Measurements from ENCODE around the gene TPPP. TPM values are rescaled to one million over a fixed set of nuclear protein-coding genes. Genes with fewer than 3 reads are reported as not detected.
"Not testable (repeated sequence)": the region's sequence is repeated elsewhere in the genome, so short reads cannot be mapped to it uniquely, and the experiment has no call there.

The TPPP gene
- polyA plus RNA-seq, 3 donors = 3.5 to 6.4 (median 4.2) TPM

DNA sequence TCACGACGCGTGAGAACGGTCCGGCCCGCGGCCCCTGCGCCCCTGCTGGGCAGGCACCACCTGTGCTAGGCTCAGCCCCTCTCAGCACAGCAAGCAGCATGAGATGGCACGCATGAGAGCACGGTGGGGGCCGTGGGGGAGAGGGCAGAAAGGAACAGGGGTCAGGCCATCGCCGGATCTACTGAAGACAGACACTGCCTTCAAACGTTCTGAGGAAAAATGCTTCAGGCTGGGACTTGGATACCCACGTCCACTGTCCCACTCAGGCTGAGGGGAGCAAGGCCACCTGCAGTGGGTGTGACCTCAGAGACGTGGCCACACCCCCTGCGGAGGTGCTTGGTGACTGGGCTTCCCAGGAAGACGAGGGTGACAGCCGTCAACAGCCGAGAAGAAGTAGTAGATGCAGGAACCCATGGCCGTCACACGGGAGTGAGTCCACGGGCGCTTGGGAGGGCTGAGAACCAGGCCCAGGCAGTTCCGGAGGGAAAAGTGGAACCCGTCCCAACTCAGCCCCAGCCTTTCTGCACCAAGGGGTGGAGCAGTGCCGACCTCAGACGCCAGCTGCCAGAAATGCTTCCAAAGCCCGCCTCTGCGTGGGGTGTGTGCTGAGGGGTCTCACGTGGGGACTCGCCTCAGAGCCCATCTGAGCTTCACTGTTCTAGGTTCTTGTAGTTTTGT, 12.9 kb downstream of the TPPP start:
- DNase-seq = not testable (repeated sequence)

DNA sequence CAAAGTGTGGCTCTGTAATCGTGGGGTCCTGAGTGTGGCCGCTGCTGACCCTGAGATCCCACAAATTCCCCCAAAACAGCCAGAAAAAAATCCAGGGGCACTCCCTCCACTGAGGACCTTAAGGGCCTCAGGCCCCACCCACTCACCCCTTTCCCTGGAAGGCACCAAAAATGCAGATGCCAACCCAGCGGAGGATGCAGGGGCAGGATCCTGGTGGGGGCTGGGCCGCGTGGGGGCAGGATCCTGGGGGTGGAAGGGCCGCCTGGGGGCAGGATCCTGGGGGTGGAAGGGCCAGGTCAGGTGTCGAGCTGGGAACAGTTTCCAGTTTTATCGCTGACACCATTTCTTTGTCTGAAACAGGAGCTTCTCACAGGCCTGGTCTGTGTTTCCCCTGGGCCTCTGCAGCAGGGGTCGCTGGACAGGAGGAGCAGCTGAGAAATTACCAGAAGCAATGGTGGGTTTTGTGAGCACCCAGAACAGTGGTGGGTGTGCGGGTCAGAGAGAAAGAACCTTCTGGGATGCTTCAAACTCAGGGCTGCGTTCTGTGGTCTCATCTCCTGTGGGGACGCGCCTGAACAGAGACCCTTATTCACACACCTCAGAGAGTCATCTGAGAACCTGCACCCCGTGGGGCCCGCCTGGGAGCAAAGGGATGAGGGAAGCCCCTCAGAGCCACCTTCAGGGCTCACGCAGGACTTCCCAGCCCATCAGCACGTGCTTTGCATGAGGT, 13.8 kb downstream of the TPPP start:
- DNase-seq = not testable (repeated sequence)

DNA sequence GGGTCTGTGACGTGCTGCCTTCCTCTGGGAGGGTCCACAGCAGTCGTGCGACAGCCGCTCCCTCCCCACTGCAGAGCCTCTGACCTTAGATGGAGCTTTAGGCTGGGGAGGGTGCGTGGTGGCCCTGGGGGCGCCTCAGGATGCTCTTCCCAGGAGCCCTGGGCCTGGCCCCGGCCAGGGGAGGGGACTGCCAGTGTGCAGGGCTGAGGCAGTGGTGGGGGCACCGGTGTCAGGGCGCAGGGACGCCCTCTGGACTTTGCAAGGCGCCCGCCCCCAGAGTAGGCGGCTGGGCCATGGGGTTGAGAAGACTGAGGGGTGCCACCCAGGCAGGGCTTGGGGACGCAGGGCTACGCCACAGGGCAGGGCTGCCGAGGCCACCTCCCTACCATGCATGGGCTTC, 14.6 kb downstream of the TPPP start:
- DNase-seq = not testable (repeated sequence)

DNA sequence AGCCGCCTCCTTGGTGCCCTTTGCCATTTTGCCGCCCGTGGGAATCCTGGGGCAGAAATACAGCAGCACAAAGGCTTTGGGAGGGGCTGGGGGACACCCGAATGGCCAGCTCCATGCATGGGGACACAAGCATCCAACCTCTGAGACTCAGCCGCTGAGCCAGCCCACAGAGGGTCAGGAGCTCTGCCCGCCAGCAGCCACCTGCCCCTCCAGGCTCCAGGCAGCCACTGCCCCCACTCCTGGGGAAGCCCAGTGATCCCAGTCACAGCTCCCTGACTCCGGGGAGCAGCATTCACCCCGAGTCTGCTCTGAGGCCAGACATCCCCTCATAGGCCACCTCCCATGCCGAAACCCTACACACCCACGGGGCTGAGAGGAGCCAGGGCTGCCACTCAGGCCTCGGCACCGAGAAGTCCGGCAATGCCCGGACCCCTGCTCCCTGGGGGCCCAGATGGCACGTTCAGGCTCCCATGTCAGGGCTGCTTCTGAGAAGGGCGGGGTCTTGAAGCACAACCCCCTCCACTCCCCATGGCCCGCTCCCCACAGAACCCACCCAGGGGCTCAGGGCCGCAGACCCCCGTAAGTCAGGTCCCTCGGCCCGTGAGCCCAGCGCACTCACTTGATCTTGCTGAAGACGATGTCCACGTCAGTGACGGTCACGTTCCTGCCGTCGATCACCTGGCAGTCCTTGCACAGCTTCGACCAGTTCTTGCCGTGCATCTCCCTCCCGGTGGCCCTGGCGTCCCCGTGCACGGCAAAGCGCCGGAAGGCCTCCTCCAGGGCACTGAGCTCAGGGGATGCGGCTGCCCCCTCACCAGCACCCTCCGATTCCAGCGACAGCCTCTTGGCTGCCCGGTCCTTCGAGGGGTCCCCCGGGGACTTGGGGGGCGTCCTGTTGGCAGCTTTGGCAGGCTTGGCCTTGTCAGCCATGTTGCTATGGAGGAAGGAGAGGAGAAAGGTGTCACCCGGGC, 15.7 kb downstream of the TPPP start:
- no peak for DNase-seq

DNA sequence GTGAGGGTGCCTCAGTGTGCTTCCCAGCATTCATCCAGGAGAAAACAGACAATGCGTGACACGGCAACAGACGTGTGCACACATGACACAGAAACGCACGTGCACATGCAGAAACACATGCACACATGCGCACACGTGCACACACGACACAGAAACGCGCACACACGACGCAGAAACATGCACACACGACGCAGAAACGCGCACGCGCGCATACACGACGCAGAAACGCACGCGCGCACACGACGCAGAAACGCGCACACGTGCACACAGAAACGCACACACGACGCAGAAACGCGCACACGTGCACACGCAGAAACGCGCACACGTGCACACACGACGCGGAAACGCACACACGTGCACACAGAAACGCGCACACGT, 16.5 kb downstream of the TPPP start:
- DNase-seq = no peak

DNA sequence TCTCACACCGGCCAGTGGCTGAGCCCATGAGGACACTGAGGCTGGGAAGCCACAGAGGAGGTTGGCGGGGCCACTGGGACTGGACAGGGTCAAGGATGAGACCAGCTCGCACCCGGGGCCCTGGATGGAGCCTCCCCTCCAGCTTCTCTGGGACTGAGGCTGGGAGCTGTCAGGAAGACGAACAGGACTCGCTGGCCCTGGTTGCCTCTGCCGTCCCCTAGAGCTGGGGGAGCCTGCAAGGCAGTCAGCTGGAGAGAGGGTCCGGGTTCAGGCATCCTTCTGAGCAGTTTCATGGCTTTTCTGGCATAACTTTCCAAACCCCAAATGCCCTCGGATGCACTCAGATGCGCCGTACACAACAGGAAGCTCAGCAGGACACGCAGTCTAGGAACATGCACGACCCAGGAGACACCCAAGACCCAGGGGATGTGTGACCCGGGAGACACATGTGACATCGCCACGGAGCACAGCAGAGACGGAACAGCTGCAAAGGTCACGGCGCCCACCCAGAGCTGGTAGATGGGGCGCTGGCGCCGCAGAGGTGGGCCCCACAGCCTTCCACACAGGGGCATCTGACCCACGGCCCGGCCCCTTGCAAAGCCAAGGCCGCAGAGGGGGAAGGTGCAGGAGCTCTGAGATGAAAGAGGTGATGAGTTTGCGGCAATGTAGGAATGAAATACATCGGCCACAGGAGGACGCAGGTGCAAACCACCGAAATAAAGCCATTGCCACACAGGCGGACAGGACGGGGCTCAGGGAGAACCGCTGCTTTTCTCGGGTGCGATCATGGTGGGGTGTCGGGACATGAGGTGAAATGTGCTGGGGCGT, 17.1 kb downstream of the TPPP start:
- DNase-seq = no peak

DNA sequence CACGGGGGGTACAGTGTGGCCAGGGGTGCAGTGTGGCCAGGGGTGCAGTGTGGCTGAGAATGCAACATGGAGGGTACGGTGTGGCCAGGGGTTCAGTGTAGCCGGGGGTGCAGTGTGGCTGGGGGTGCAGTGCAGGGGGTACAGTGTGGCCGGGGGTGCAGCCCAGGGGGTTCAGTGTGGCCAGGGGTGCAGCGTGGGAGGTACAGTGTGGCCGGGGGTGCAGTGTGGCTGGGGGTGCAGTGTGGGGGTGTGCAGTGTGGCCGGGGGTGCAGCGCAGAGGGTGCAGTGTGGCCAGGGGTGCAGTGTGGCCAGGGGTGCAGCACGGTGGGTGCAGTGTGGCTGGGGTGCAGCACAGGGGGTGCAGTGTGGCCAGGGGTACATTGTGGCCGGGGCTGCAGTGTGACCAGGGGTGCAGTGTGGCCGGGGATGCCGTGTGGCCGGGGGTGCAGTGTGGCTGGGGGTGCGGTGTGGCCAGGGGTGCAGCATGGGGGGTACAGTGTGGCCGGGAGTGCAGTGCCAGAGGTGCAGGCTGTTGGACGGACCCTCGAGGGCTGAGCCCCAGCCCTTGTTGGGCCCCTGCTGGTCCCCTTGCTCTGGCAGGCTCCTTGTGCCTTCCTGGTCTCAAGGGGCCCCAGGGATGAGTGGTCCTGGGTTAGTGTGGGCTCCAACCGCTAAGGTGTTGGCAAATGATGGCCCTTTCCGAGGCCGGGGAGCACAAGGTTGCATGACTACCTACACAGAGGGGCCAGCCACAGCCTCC, 17.9 kb downstream of the TPPP start:
- no peak for DNase-seq

DNA sequence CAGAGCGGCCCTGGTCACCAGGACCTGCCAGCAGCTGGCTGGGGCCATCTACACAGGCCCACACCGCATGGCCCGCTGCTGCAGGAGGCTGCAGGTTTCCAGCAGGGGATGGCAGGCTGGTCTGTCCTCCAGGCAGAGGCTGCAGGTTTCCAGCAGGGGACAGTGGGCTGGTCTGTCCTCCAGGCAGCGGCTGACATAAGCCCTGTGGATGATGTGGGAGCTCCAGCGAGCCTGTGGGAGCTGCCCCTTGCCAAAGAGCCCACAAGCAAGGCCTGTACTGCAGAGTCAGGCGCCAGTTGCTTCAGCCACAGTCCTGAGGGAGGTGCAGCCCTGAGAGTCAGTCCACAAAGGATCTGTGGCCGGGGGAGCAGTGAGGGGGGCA, 18.5 kb downstream of the TPPP start:
- no peak for DNase-seq

DNA sequence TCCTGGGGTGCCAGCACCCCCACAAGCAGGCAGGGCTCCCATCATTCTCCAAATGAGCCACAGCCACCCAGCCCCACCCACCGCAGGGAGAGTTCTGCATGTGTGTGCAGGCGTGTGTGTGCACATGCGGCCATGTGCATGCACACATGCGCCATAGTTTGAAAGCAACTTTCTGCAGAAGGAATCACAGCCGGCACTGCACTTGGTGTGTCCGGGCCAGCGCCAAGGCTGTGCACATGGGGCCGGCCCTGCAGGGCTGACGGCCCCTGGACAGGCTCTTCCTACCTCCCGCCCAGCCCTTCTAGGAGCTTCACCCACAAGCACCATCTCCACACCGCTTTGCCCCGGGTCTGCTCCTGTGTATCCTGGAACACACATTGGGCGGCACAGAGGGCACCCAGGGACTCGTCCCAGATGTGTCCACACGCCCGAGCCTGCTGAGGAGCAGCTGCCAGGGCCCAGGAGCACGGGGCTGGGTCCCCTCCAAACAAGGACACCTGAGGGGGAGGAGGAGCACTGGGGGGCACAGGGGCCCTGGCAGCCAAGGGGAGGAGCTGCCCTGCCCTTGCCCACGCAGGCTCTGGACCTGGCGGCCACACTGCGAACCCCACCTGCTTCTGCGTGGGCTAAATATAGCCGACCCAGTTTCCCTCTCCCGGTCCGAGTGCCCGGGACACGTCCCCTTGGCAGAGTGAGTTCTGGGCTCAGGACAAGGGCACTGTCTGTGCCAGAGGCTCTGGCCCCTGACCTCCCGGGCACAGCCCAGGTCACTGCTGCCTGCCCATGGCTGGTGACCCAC, 19.1 kb downstream of the TPPP start:
- no peak for DNase-seq

DNA sequence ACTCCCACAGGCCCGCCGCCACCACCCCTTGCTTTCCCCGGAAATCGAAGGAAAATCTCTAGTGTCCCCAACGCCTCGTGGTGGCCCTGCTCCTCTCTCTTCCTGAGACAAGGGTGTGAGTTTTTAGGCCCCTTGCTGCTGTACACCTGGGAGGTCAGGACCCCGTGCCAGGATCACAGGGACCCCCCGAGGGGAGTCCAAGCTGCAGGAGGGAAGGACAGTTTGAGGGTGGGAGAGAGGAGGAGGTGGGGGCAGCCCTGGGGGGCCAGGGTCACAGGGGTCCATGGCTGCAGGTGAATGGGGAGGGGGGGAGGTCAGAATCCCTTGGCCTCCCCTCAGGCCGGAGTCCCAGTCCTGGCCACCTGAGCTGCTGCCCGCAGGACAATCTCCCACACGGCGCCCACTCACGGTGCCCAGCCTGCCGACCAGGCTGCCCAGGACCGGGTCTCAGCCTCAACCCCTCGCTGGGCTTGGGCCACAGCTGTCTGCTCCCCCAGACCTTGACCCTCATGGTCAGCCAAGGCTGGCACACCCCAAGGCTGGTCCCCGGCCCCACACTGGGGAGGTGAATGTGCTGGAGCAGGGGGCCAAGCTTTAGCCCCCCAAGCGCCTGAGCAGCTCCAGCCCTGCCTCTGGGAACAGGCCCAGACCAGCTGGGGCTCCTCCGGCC, 19.9 kb downstream of the TPPP start:
- no peak for DNase-seq

DNA sequence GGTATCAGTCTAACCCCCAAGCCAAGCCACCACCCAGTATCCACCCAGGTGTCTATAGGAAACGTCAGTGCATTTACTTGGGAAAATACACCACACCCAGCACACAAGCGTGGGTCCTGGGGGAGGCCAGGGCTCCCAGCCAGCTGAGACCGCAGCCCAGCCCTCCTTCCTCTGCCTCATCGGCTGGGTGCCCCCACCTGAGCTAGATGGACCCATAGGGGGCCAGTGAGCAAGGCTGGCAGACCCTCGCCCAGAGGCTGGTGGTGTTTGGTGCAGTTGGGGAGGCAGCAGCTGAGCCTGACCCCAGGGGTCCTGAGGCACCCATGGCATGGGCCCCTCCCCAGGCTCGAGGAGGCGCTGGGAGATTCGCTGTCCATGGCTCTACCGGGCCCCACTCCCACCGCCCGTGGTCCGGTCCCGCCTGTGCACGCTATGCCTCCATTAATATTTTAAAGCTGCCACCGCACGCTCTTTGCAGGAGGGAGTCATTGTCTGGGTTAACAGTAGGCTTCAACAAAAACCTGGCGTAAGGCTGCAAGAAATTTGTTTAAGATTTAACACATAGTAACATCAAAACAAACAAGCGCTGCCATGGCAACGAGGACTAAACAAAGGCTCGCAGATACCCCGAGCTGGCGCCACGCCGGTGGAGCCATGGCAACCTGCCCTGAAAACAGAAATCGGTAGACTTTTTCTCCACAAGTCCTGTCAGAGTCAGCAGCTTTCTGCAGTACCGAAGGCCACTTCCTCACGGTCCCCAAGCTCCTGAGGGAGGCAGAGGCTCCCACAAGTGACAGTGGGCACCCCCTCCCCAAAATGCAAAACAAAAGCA, 20.6 kb downstream of the TPPP start:
- DNase-seq = peak; percentile 94

DNA sequence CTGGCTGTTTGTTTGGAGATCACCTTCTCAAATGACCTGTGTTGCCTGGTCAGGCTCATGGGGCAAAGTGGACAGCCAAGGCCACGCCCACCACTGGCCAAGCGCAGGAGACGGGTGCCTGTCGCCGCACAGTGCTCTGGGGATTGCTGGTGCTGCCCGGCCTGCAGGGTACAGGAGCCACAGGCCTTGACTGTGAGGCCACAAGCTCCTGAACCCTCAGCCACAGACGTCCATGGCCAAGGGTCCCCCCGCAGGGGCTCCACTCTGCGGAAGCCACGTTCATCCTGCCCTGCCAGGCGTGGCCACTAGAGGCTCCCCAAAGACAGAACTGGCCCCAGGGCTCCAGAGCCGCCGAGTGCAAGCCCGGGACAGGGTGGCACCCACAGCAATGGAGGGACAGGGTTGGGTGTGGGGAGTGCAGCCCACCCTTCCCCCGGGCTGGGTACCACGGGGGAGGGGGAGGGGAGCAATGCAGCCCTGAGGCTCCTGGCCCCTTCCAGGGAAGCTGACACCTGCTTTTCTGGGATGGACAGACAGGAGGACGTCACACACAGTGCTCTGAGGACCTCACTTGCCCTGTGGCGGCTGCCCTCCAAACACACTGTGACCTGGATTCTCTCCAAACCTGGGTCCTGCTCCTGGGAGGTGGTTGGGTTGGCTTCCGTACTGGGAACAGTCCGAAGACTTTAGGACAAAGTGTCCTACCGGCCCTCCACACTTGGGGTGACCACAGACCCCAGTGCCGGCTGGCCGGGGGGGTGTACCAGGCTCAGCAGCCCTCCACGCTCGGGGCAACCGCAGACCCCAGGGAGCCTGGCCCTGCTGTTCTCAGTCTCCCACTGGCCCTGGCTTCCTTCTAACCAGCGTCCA, 21.5 kb downstream of the TPPP start:
- DNase-seq = peak; percentile 62

DNA sequence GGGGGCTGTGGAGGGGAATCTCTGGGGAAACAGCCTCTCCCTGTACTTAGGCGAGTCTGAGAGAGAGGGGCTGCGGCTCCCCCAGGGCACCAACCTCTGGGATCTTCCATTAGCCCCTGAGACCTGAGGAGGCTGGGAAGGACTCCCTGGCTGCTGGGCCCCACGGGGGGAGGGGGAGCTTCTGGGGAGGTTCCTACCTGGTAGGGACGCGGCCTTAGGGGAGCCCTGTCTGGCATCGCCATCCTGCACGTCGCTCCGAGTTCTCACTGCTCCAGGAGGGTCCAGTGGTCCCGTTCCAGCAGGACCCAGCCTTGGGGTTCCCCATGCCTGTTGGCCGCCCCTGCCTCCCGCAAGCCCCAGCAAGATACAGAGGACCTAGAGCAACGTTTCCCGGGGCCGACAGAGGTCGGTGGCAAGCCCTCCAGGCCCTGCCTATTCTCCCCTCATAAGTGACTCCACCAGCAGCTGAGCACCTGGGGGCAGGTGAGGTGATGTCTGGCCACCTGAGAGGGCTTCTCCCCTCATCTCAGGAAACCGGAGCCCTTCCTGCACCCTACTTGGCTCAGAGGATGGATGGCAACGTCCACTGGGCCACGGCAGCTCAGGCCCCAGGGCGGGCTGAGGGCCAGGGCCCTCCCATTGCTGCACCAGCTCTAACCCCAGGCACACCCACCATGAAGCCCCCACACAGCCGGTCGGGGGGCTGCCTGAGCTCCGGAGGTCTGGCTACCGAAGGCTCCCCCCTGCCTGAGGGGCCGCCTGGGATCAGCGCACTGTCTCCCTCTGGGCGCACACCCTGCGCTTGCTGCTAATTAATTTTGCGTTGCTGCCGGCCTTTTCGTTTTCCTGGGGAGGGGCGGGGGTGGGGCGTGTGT, 22.5 kb downstream of the TPPP start:
- DNase-seq = no peak

DNA sequence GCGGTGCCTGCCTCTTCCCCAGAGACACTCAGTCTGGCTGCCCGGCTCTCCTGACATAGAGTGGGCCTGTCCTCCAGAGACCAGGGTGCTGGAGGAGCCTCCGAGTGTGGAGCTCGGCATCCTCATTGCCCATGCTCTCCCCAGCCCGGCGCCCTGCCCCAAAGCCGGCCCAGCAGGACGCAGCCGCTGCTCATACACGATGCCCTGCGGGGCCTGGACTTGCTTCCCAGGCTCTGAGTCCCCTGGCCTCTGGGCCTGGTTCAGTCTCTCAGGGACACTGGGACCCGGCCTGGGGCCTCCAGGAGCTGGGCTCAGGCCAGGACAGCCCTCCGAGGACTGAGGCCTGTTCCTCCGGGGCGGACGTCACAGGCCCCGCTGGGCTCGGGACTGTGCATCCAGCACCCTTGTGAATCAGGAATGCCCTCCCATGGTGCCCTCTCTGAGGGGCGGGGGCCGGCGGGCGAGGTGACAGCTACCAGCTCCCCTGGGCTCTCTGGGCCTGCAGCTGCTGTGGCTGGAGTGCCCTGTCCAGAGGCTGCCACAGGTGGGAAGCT, 23.2 kb downstream of the TPPP start:
- DNase-seq = no peak

DNA sequence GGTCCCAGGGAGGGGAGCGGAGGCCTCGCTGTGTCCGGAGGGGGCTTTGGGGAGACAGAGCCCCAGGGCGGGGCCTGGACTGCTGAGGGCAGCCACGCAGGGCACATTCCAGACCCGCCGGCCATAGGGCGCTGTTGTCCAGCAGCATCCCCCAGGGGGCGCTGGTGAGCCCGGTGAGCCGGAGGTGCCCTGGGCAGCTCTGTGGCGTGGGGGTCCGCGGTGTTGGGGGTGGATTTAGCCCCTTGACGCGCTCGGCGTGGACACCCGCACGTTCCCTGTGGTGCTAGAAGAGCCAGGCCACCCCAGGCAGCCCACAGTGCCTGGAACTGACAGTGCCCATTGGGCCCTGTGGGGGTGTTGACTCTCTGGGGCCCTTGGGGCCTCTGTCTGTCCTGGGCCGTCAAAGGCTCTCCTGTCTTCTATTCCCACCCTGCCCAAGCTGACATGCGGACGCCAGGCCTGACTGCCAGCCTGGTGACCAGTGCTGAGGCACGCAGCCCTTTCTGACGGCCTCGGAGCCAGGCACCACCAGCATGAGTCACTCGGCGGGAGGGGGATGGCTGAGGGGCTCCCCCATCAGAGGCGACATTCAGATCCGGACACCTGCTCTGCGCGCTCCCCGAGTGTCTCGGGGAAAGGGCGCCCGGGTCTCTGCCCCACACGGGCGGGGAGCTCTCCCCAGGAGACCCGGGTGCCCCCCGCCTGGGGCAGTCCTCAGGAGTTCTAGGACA, 23.9 kb downstream of the TPPP start:
- no peak for DNase-seq
